ENCODE results near the gene SDR9C7. TPM values are rescaled to one million over a fixed set of nuclear protein-coding genes. Genes with fewer than 3 reads are reported as not detected.

SDR9C7 gene
- total and polyA plus RNA-seq, 2 of the 8 experiments (the other 6 are each of a cell fraction or from before 2014, with no cell fraction given), result 0.11 TPM; not detected in 1

DNA sequence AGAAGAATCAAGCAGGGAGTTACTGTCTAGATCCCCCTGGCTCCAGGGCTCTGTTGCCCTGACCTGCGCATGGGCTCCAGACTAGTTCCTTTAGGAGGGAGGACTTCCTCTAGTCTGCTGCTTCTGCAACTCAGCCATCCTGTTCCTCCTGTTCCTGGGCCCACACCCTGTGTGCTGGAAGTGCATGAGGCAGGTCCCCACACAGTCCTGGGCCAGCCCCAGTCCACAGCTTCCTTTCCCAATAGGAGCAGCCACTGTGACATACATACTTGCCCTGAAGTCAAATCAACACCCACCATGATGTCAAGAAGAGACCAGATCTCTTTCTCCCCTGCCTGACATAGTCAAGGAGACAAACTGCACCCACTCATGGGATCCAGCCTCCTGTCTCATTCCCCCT is 1.3 kb downstream of the SDR9C7 start:
- 100% methylated on average over 1 of the region's 1 CpG; no CpG with 5 or more reads in 1 of the 2 experiments for WGBS, 2 experiments (ENCODE audit: extremely low coverage in 1 of 2, insufficient coverage in 1 of 2, insufficient read length in 1 of 2, insufficient replicate concordance in 2 of 2, low coverage in 1 of 2, low lambda C conversion rate in 2 of 2, missing lambda C conversion rate in 1 of 2)
- H2BK12ac ChIP-seq (ENCODE audit: low read depth, low read length), result no peak overlapping the region
- no peaks in the 10 kb centered on the region for H3K27me3 ChIP-seq (replicated peaks in 1 of 4; ENCODE audit: control insufficient read depth in 3 of 4, extremely low read depth in 1 of 4, insufficient read depth in 3 of 4, low read length in 3 of 4)
- no peak overlapping the region for H2BK120ac ChIP-seq (replicated peaks; ENCODE audit: low read depth, low read length)
- no peak overlapping the region for H3K4ac ChIP-seq (replicated peaks; ENCODE audit: insufficient read length, low read depth, low read length)
- no peak overlapping the region for H2BK15ac ChIP-seq (ENCODE audit: low read length)
- no peaks in the 10 kb centered on the region for H3K79me2 ChIP-seq (ENCODE audit: control insufficient read depth in 1 of 2, insufficient read depth in 2 of 2, low read length in 2 of 2)
- no peak overlapping the region for H2AK5ac ChIP-seq (ENCODE audit: low read depth, low read length)
- no peaks in the 10 kb centered on the region for H4K20me1 ChIP-seq (replicated peaks in 1 of 2; ENCODE audit: control insufficient read depth in 1 of 2, insufficient read depth in 2 of 2, low read length in 2 of 2)
- no peak overlapping the region for H3K27ac ChIP-seq (ENCODE audit: low read depth, low read length)
- no peak overlapping the region for H3K4me2 ChIP-seq (ENCODE audit: insufficient read depth in 1 of 2, low read depth in 2 of 2, low read length in 2 of 2)
- H4K91ac ChIP-seq (replicated peaks; ENCODE audit: insufficient read length, low read length), result no peak overlapping the region
- no peak overlapping the region for H3K56ac ChIP-seq (replicated peaks; ENCODE audit: insufficient read length, low read depth, low read length)
- no peak overlapping the region for H3K9ac ChIP-seq (replicated peaks in 1 of 4; ENCODE audit: extremely low read depth in 1 of 4, low read depth in 3 of 4, low read length in 3 of 4)
- H3K18ac ChIP-seq (ENCODE audit: extremely low read depth, low read length), result no peak overlapping the region
- no peaks in the 10 kb centered on the region for H3K23me2 ChIP-seq (ENCODE audit: low read depth, low read length)
- no peak overlapping the region for H4K8ac ChIP-seq (ENCODE audit: extremely low read depth, insufficient read depth, low read length)
- H3K36me3 ChIP-seq (ENCODE audit: control insufficient read depth in 2 of 4, insufficient read depth in 4 of 4, low read length in 3 of 4), result no peaks in the 10 kb centered on the region
- H2BK5ac ChIP-seq (ENCODE audit: low read depth, low read length), result no peak overlapping the region
- no peak overlapping the region for H3K4me3 ChIP-seq (ENCODE audit: extremely low read depth in 1 of 4, insufficient read depth in 2 of 4, low read depth in 3 of 4, low read length in 4 of 4)
- H3K9me3 ChIP-seq (ENCODE audit: insufficient read depth in 2 of 2, low read depth in 1 of 2, low read length in 1 of 2), result no peaks in the 10 kb centered on the region
- H4K5ac ChIP-seq (ENCODE audit: insufficient read length, low read depth, low read length), result no peak overlapping the region
- no peak overlapping the region for H3K23ac ChIP-seq (ENCODE audit: insufficient read length)
- no peaks in the 10 kb centered on the region for H3K79me1 ChIP-seq (ENCODE audit: low read depth, low read length)
- H3K4me1 ChIP-seq (replicated peaks in 1 of 4; ENCODE audit: control insufficient read depth in 3 of 4, insufficient read depth in 4 of 4, low read length in 3 of 4), result peaks cover 0 to 9% (median 3%) of the 10 kb centered on the region in 4 experiments; a peak in 6 of 7 replicates
- ChIA-PET CTCF (ENCODE audit: partially characterized antibody) (interaction anchor here (0.6 to 2.1 kb wide), 4 partner anchors 55 to 241 kb away, joined by 3 to 7 read pairs (median 4); no protein-coding TSS in a partner anchor), POLR2A (ENCODE audit: partially characterized antibody) (interaction anchor here (1.1 kb wide), 1 partner anchor 20 kb away, joined by 3 read pairs; no protein-coding TSS in a partner anchor)
- FAIRE-seq (no peak), DNase-seq (ENCODE audit: low read depth in 1 of 2, low spot score in 2 of 2) (peak in 1 of 2 experiments; percentile 33)
- H2AFZ ChIP-seq (ENCODE audit: low read length), result no peak overlapping the region
- no peak overlapping the region for H2BK20ac ChIP-seq (ENCODE audit: low read length)
- no peak overlapping the region for H3K14ac ChIP-seq (ENCODE audit: insufficient read length)
- TF ChIP-seq BACH1 (IDR thresholded peaks at IDR 0.05; ENCODE audit: low read length) (no peak), YY1 (IDR thresholded peaks at IDR 0.05; ENCODE audit: low read depth, low read length) (no peak), SP4 (IDR thresholded peaks at IDR 0.05; ENCODE audit: low read length) (no peak), SIX5 (IDR thresholded peaks at IDR 0.05; ENCODE audit: low read depth, low read length) (no peak), POLR2A (IDR thresholded peaks at IDR 0.05; ENCODE audit: control extremely low read depth in 1 of 2, low read depth in 2 of 2, low read length in 2 of 2) (no peak), SAP30 (IDR thresholded peaks at IDR 0.05; ENCODE audit: insufficient read depth, insufficient replicate concordance, low read length) (no peak), RBBP5 (IDR thresholded peaks at IDR 0.05; ENCODE audit: borderline replicate concordance, low read depth, low read length) (no peak), KDM4A (IDR thresholded peaks at IDR 0.05; ENCODE audit: low read depth, low read length, severe bottlenecking) (no peak), GABPA (IDR thresholded peaks at IDR 0.05; ENCODE audit: borderline replicate concordance, insufficient read depth, low read length) (no peak), CREB1 (IDR thresholded peaks at IDR 0.05) (no peak), BCL11A (IDR thresholded peaks at IDR 0.05; ENCODE audit: low read depth in 2 of 2, low read length in 2 of 2) (no peak), MAFK (IDR thresholded peaks at IDR 0.05; ENCODE audit: low read depth, low read length) (no peak)
- TF ChIP-seq, protein P1, sequence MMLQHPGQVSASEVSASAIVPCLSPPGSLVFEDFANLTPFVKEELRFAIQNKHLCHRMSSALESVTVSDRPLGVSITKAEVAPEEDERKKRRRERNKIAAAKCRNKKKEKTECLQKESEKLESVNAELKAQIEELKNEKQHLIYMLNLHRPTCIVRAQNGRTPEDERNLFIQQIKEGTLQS (IDR thresholded peaks at IDR 0.05; ENCODE audit: insufficient read depth, low read depth, low read length), result no peak
- TF ChIP-seq, protein P2, sequence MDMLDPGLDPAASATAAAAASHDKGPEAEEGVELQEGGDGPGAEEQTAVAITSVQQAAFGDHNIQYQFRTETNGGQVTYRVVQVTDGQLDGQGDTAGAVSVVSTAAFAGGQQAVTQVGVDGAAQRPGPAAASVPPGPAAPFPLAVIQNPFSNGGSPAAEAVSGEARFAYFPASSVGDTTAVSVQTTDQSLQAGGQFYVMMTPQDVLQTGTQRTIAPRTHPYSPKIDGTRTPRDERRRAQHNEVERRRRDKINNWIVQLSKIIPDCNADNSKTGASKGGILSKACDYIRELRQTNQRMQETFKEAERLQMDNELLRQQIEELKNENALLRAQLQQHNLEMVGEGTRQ (IDR thresholded peaks at IDR 0.05; ENCODE audit: low read length), result no peak

All from H1 (cell line).